GDM1 (cell line): ENCODE data around the gene SMARCA4.

Experiments used
- DNase-seq: peaks from one replicate; lab custom pipeline; 2025; lab: John Stamatoyannopoulos, UW

Gene SMARCA4

DNA sequence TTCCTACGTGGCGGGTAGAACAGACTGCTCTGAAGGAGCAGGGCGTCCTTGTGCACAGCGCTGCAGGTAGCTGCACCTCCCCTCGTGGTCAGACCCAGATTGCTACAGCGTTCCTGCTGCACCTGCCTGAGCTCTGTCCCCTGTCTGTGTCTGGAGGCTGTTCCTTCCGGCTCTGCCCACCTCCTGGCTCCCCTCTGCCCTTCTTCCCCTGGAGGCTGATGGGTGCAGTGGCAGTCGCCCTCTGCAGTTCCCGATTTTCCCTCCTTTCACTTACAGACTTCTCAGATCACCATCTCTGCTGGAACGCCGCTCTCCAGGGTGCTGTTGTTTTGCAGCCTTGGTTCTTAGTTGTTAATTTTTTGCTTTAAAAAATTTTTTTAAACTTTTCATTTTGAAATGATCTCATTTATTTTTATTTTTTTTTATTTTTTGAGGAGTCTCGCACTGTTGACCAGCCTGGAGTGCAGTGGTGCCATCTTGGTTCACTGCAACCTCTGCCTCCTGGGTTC is 53.6 kb downstream of the SMARCA4 start:
- DNase-seq = no peak

- DNase-seq = no peak
These were observed 55.8 kb downstream of the SMARCA4 start for GRCh38 chr19:11016631-11017030.

- DNase-seq = no peak
These were observed 56.6 kb downstream of the SMARCA4 start for GRCh38 chr19:11017275-11018035.

GRCh38 chr19:11018179-11018578 is 57.3 kb downstream of the SMARCA4 start:
- DNase-seq = no peak

DNA sequence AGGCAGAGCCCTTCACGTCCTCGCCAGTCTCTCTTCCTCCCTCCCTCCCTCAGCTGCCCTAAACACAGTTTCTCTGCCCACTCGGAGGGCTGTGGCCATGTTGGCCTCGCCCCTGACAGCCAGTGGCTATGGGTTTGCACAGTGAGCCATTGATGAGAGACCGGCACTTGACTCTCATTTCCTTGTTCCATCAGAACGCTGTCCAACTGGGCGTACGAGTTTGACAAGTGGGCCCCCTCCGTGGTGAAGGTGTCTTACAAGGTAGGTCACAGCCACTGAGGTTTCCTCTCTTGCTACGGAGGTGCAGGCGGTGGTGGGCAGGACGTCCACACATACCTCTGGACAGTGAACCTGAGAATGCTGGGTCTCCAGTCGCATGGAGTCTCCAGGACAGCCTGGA is 57.9 kb downstream of the SMARCA4 start:
- DNase-seq = no peak

DNA sequence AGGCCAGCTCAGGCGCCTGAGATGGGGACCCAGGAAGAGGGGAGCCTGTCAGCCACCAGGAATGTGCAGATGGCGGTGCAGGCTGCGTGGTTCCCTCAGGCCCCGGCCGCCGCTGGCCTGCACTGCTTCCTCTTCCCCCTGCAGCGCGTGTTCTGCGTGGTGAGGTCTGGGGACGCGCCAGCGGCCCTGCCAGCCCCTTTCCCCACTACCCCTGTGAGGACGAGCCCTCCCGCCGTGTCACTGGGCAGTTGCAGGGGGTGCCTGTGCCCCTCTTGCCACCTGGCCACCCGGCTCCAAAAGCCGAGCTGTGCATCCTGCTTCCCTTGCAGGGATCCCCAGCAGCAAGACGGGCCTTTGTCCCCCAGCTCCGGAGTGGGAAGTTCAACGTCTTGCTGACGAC is 58.4 kb downstream of the SMARCA4 start:
- no peak for DNase-seq

GRCh38 chr19:11019824-11020223 is 59.0 kb downstream of the SMARCA4 start:
- DNase-seq = no peak

DNA sequence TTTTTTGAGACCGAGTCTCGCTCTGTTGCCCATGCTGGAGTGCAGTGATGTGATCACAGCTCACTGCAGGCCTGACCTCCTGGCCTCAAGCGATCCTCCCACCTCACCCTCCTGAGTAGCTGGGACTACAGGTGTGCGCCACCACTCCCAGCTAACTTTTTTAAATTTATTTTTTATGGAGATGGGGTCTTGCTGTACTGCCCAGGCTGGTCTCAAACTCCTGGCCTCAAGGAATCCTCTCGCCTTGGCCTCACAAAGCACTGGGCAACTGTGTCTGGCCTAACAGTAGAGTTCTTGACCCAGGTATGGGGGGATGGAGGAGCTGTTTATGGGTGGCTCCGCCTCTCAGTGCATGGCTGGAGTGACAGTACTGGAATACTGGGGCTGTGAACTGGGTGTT is 59.6 kb downstream of the SMARCA4 start:
- DNase-seq = no peak

GRCh38 chr19:11020982-11021759 is 60.3 kb downstream of the SMARCA4 start:
- DNase-seq = no peak

DNA sequence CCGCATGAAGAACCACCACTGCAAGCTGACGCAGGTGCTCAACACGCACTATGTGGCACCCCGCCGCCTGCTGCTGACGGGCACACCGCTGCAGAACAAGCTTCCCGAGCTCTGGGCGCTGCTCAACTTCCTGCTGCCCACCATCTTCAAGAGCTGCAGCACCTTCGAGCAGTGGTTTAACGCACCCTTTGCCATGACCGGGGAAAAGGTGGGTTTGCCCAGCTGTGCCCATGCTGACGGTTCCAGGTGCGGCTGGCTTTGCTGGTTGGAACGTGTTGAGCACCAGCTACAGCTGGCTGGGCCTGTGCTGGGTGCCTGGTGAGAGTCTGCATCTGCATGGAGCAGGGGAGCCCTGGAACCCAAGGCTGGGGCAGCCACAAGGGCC is 60.9 kb downstream of the SMARCA4 start:
- DNase-seq = no peak

GRCh38 chr19:11023016-11023415 is 62.2 kb downstream of the SMARCA4 start:
- no peak for DNase-seq

DNA sequence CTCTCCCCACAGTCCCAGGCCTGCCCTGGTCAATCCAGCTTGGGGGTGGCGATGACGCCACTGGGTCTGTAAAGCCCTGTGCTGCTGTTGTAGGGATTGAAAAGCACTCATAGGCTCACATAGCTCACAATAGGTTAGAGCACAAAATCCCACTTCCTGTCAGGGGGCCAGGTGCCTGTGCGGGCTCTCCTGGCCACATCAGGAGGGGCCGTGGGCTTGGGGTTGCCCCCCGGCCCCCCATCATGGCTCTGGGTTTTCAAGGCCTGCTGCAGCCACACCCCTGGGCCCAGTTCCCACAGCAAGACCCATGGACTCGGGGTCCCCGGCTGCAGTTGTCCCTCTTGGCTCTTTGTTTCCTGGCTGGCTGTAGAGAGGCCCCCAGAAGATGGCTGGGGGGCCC is 62.9 kb downstream of the SMARCA4 start:
- DNase-seq = no peak

DNA sequence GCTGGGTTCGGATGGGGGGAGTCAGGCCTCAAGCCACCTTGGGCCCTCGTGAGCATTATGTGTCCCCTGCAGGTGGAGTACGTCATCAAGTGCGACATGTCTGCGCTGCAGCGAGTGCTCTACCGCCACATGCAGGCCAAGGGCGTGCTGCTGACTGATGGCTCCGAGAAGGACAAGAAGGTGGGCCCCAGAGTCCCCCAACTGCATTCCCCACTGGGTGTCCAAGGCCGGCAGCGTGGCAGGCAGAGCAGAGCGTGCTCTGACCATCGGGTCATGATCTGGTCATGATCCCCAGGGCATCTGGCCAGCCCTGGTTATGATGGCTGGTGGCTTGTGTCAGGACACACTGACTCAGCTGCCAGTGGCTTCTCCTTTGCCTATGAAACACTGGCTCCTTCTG is 63.4 kb downstream of the SMARCA4 start:
- no peak for DNase-seq

GRCh38 chr19:11025006-11025405 is 64.2 kb downstream of the SMARCA4 start:
- no peak for DNase-seq

DNA sequence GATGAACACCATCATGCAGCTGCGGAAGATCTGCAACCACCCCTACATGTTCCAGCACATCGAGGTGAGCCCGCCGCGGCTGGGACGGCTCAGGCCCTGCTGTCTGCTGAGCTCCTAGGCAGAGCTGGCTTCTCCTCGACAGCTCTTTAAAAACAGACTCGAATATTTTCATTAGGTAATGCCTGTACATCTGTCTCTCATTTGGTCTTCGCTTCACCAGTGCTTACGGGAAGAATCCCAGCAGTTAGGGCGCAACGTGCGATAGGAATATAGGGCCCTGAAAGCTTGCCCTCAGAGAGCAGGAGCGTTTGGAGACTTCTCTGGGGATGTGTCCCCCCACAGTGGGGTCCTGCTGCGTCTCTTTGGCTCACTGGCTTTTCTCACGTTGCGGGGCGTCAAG is 64.6 kb downstream of the SMARCA4 start:
- DNase-seq = no peak

DNA sequence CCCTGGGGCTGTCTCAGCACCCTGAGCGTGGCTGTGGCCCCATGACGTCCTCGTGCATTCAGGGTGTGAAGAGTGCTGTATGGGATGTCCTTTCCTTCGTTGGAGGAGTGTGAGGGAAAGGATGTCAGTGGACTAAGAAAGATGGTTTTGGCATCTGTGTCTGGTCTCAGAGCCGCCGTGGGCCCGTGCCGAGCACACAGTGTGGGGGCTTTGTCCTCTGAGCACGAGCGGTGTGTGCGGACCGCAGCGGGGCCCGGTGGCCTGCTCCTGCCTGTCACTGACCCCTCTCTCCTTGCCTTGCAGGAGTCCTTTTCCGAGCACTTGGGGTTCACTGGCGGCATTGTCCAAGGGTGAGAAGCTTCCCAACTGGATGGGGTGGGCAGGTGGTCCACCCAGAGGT is 65.2 kb downstream of the SMARCA4 start:
- DNase-seq = no peak

DNA sequence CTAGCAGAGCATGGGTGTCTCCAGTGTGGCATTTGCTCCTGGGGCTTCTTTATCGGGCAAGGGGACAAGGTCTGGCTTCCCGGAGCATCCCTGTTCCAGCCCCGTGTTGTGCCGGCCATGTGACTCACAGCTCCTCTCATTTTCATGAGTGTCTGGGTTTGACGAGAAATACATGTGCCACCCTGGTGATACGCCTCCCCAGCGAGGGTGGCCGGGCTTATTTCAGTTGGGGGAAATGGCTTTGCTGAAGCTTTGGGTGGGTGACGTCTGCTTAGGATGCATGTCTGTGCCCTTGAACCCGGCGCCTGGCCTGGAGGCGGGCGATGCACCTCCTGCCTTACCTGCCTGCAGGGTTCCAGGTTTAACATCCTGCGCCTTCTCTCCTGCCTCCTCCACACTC is 66.6 kb downstream of the SMARCA4 start:
- DNase-seq = no peak

- DNase-seq = no peak
These were observed 67.3 kb downstream of the SMARCA4 start for GRCh38 chr19:11028146-11028545.

DNA sequence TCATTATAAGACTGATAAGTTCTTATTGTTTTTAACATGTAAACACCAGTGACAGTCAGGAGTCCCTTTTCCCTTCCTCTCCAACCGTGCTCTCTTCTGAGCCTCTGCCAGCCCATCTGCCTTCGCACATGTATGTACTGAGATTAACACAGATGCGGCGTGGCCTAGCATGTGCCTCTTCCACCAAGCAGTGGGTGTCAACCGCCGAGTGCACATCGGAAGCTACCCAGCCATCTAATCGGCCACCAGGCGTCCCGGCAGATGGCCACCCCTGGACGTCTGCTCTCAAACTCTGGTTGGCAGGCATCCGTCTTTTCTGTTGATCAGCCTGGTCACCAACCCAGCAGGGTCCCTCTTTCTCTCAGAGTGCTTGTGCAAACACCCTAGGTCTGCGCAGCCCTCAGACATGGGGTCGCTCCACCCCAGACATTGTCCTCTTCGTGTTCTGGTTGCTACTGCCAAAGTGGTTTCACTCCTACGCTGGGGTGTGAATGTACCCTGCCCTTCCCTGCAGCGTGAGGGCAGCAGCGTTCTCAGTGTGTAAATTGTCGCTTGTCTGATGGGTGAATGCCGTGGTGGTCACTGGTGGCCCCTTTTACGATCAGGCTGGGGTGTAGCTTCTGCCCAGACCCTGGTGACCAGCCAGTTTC is 70.7 kb downstream of the SMARCA4 start:
- DNase-seq = no peak

DNA sequence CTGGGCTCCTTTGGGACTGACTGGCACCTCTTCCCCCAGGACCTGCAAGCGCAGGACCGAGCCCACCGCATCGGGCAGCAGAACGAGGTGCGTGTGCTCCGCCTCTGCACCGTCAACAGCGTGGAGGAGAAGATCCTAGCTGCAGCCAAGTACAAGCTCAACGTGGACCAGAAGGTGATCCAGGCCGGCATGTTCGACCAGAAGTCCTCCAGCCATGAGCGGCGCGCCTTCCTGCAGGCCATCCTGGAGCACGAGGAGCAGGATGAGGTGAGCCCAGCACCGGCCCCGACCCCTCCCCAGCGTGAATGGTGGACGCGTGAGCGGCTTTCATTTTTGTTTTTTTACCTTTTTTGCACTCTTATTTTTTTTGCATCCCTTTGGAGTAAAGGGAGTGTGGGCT is 72.4 kb downstream of the SMARCA4 start:
- no peak for DNase-seq

DNA sequence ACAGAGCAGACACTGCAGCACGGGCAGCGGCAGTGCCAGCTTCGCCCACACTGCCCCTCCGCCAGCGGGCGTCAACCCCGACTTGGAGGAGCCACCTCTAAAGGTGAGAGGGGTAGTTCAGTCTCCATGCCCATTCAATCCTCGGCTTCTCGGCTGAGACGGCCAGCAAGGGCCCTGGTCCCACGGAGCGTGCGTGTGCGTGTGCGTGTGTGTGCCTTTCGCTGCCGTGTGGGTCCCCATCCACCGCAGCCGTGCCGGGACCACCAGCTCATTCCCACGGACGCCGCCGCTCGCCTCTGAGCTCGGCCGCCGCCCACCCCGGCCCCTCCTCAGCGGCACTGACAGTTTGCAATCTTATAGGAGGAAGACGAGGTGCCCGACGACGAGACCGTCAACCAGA is 72.9 kb downstream of the SMARCA4 start:
- DNase-seq = no peak

DNA sequence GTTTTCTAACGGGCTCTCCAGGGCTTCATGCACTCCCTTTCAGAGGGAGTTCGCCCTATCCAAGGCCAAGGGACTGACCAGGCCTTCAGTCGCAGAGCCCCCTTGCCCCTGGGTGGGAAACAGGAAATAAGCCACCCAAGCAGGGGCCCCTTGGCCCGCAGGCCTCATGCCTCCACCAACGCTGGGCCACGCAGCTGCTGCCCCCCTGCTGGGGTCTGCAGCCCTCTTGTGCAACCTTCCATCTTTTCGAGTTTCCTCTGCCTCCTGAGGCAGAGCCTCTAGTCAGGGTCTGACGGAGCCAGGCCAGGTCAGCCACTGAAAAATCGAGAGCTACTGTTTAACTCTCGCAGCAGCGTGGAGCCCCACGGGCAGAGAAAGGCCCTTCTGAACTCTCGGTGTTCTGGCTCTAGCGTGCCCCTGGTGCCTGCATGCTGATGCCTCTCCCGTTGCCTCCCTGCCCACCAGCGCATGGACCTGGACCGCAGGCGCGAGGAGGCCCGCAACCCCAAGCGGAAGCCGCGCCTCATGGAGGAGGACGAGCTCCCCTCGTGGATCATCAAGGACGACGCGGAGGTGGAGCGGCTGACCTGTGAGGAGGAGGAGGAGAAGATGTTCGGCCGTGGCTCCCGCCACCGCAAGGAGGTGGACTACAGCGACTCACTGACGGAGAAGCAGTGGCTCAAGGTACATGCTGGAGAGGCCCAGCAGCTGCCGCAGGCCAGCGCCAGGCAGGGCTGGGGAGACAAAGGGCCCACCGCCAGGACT is 73.8 kb downstream of the SMARCA4 start:
- DNase-seq = no peak
